Measurements from ENCODE around the gene NR0B1. TPM values are rescaled to one million over a fixed set of nuclear protein-coding genes. Genes with fewer than 3 reads are reported as not detected.

NR0B1 gene, protein sequence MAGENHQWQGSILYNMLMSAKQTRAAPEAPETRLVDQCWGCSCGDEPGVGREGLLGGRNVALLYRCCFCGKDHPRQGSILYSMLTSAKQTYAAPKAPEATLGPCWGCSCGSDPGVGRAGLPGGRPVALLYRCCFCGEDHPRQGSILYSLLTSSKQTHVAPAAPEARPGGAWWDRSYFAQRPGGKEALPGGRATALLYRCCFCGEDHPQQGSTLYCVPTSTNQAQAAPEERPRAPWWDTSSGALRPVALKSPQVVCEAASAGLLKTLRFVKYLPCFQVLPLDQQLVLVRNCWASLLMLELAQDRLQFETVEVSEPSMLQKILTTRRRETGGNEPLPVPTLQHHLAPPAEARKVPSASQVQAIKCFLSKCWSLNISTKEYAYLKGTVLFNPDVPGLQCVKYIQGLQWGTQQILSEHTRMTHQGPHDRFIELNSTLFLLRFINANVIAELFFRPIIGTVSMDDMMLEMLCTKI
- total RNA-seq: 0.15 TPM in 1 of 2 replicates, not detected in the other

DNA sequence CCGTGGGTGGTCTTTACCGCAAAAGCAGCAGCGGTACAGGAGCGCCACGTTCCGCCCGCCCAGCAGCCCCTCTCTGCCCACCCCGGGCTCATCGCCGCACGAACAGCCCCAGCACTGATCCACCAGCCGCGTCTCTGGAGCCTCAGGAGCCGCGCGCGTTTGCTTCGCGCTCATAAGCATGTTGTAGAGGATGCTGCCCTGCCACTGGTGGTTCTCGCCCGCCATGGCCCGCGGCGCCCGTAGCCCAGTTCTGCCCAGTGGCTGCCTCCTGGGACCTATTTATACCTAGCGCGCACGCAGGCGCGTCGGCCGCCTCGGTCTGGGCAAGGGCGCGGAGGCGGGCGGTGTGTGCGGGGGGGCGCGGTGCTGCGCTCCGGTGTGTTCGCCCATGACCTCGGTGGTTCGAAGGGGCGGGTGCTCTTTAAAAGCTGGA is at the start of gene NR0B1:
Gene NR0B1 (minus strand): TSS at position 252 of the 433 bp plus-strand sequence. CDS start 27 bp downstream, at position 225.

Other genes starting within 250 kb of the NR0B1 start
- gene MAGEB2, start 93.8 kb downstream of the NR0B1 start, total RNA-seq: not detected in 2 replicates
- gene MAGEB3, start 78.7 kb downstream of the NR0B1 start, total RNA-seq: not detected in 2 replicates
- gene MAGEB4, start 67.4 kb downstream of the NR0B1 start, total RNA-seq: not detected in 2 replicates
- not detected in 2 replicates for gene MAGEB1, start 62.2 kb downstream of the NR0B1 start, total RNA-seq